SH-SY5Y (cell line): Measurements from ENCODE around the gene LMAN2.

Experiments
- GATA2 ChIP-seq: IDR thresholded peaks from 2 replicates; pipeline ENCODE4 v1.6.1; 2011; ENCODE audit warnings: mild to moderate bottlenecking, low read depth, low read length
- GATA3 ChIP-seq: IDR thresholded peaks from 2 replicates; pipeline ENCODE4 v1.6.1; 2011; ENCODE audit warnings: low read depth, mild to moderate bottlenecking, low read length, moderate library complexity

DNA sequence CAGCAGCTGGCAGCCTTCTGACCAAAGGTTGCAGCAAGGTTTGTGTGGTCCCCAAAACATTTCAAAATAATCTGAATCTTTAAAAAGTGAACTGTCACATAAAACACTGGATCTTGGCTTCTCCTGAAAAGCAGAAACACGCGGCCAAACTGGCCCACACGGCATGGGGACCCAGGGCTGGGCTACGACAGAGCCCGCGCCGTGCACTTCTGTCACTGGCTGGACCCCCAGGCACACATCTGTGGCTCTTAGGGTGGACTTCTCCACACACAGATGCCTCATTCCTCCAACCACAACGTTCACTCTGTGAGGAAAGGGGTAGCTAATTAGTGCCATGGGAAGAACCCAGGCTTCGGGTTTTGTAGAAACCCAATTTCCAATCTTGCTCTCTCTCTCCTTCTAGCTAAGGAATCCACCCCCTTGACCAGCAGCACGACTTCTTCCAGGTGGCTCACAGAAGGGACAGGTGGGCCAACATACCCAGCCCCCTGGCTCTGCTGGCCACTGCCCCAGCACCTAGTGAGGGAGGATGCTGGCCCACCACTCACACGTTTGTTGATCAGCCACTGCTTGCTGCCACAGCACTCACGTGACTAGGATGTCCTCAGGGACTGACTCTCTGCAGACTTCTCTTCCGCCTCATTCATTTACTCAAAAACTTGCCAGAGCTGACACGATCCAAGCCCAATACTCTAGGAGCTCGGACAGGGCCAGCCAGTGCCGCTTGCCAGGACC lies 17.9 kb downstream of the LMAN2 start:
- TF ChIP-seq GATA3 (no peak), GATA2 (no peak)
